Kidney (tissue), 14 donors: Measurements from ENCODE around the gene BRD3OS. TPM values are rescaled to one million over a fixed set of nuclear protein-coding genes. Genes with fewer than 3 reads are reported as not detected.

Source experiments
- DNase-seq, 5 donors: peaks; one replicate each; pipeline ENCODE4 v3.0.0-alpha.2; 2013 to 2020
- FAIRE-seq: peaks from 2 replicates; lab custom pipeline; 2012; peaks lifted over from hg19 to GRCh38; lab: Jason Lieb, UNC
- H3K27ac ChIP-seq, 2 donors: one replicate each; pipeline ENCODE4 v1.7.0; 2013; ENCODE audit warnings: low read depth in 2 of 2, low read length in 2 of 2, inconsistent platforms in 1 of 2
- H3K27me3 ChIP-seq: one replicate; pipeline ENCODE4 v1.7.1; 2013; ENCODE audit warnings: low read length, inconsistent platforms; ENCODE audit not compliant: control insufficient read depth, insufficient read depth
- H3K36me3 ChIP-seq, 3 donors: one replicate each; pipeline versions ENCODE4 v1.7.0 to v1.7.1; 2013; ENCODE audit warnings: low read length in 3 of 3, control low read depth in 1 of 3, inconsistent platforms in 1 of 3; ENCODE audit not compliant: insufficient read depth in 3 of 3, control insufficient read depth in 2 of 3
- H3K4me1 ChIP-seq, 3 donors: one replicate each; pipeline versions ENCODE4 v1.7.0 to v1.7.1; 2013; ENCODE audit warnings: low read length in 3 of 3, inconsistent platforms in 1 of 3, low read depth in 1 of 3; ENCODE audit not compliant: control insufficient read depth in 2 of 3, insufficient read depth in 2 of 3
- H3K4me3 ChIP-seq, 3 donors: one replicate each; pipeline versions ENCODE4 v1.7.0 to v1.8.1; 2013; ENCODE audit warnings: low read length in 3 of 3, control low read depth in 1 of 3, inconsistent platforms in 1 of 3
- H3K9ac ChIP-seq, 3 donors: one replicate each; pipeline versions ENCODE4 v1.7.0 to v1.7.1; 2013; ENCODE audit warnings: low read length in 3 of 3, control low read depth in 1 of 3, inconsistent platforms in 1 of 3
- H3K9me3 ChIP-seq, 3 donors: one replicate each; pipeline versions ENCODE4 v1.7.0 to v1.7.1; 2013; ENCODE audit warnings: low read length in 3 of 3, control low read depth in 1 of 3, inconsistent platforms in 1 of 3; ENCODE audit not compliant: control insufficient read depth in 2 of 3, insufficient read depth in 1 of 3
- intact Hi-C: fragments of 100-400 bp; cut with DNase I; formaldehyde crosslinking; loops from one replicate; pipeline ENCODE4 v1.11.1; 2022
- polyA plus RNA-seq: library from polyadenylated mRNA; stranded (reverse); fragments of 350-450 nt; fragmentation: Illumina TruSeq; extraction: RNeasy Lipid Tissue Mini Kit (QIAGEN cat#74804); gene quantifications from one replicate; pipeline ENCODE4 v1.2.3, GENCODE V29; 2014; ENCODE audit warnings: low read depth, low replicate concordance; ENCODE audit not compliant: insufficient read depth
- total RNA-seq: library from RNA; stranded (reverse); fragmentation: NEBNext Ultra II Directional; extraction: Animal tissue kit (Norgen Biotek cat#: 25700); gene quantifications from one replicate; pipeline ENCODE4 v1.2.1, GENCODE V29; 2021
- TF ChIP-seq, protein P1 (sequence below): IDR thresholded peaks from 3 replicates; pipeline ENCODE4 v1.5.1; 2012; ENCODE audit warnings: mild to moderate bottlenecking, moderate library complexity, borderline replicate concordance; ENCODE audit not compliant: insufficient read depth; ENCODE audit errors: extremely low read depth
- donor health status: control.
- donor health status: control.
- donor health status: control.
- donor health status: control.
- donor health status: control.
- donor health status: DM: yes; HTN: yes; CAD: no.
- donor health status: Normal renal cell carcinoma (clear cell type).

Gene BRD3OS
- total and polyA plus RNA-seq, 2 donors from 2014 or later, result 16.5 to 24.4 TPM

DNA sequence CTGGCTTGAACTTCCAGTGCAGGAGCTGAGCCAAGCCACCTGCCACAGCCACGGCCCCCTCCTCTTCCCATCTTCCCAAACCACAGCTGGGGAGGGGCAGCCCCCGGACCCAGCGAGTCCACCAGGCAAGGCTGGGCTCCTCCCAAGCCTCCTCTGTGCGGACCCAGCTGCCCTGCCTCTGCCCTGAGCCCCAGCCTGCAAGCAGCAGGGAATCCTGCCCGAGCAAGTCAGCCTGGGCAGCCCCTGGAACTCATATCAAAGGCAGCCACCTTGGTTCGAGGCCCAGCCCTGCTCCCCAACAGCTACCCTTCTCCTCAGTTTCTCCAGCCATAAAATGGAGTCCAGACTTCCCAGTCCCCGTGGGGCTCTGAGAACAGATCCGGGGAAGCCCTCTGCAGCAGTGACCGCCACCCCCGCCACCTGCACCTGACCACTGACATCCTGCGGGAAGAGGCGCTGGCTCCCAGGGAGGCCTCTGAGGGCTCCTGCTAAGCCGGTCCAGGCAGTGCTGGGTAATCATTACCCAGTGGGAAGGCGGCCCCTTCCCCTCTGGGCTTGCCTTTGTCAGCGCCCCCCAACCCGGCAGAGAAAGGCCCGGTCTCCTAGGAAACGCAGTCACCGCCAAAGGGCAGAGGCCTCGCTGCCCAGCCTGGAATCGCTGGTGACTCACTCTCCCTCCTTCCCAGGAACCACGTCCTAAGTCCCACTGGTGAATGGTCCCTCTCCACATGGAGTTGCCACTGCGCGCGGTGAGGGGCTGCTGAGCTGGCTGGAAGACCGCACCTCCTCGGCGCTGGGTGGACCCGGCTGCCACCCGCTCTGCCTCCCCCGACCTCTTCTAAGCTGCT lies 34.7 kb upstream of the BRD3OS start:
- Histone ChIP-seq H3K27ac (peak overlapping the region; percentile 88 to 92), H3K9ac (peak overlapping the region in 2 of 3 donors; percentile 55 to 59), H3K4me1 (peaks cover 0 to 28% (median 13%) of the 10 kb centered on the region in 3 donors)

DNA sequence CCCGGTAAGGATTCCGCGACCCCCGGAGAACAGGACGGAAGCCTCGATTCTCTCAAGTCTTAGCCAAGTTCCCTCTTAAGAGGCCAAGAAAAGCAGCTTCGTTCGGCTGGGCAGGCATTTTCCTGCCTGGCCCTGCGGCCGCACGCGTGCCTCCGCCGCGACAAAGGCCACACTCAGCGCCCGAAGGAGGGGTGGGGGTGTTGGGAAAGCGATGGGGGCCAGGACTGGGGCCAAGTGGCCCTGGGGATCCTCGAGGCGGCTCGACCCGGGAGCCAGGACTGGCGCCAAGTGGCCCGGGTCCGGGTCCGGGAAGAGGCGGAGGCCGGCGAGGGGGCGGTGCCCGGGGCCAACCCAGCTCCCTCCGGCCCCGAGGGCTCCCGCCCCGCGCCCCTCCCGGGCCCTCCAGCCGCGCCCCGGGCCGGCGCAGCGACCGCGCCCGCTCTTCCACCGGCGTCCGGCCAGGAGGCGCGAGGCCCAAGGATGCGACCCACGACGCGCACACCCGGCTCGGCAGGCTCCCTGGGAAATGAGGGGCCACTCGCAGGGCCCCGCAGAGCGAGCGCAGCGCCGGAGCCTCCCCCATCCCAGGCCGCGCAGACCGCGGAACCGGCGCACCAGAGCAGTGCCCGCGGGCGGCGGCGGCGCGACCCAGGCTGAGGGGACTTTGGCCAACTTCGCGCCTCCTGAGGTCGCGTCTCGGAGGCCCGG lies 33.9 kb upstream of the BRD3OS start:
- Histone ChIP-seq H3K4me1 (peaks cover 0 to 27% (median 13%) of the 10 kb centered on the region in 3 donors), H3K27me3 (no peaks in the 10 kb centered on the region), H3K9ac (peak overlapping the region in 2 of 3 donors; percentile 55 to 59), H3K4me3 (peak overlapping the region; percentile 57 to 71 (median 61)), H3K36me3 (no peaks in the 10 kb centered on the region), H3K27ac (peak overlapping the region; percentile 88 to 92), H3K9me3 (no peaks in the 10 kb centered on the region)
- FAIRE-seq, result no peak
- TF ChIP-seq, protein P1, sequence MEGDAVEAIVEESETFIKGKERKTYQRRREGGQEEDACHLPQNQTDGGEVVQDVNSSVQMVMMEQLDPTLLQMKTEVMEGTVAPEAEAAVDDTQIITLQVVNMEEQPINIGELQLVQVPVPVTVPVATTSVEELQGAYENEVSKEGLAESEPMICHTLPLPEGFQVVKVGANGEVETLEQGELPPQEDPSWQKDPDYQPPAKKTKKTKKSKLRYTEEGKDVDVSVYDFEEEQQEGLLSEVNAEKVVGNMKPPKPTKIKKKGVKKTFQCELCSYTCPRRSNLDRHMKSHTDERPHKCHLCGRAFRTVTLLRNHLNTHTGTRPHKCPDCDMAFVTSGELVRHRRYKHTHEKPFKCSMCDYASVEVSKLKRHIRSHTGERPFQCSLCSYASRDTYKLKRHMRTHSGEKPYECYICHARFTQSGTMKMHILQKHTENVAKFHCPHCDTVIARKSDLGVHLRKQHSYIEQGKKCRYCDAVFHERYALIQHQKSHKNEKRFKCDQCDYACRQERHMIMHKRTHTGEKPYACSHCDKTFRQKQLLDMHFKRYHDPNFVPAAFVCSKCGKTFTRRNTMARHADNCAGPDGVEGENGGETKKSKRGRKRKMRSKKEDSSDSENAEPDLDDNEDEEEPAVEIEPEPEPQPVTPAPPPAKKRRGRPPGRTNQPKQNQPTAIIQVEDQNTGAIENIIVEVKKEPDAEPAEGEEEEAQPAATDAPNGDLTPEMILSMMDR, result no peak
- intact Hi-C loops, result no loop called here
- DNase-seq, result peak in 2 of 5 donors; percentile 70 to 86

More for the DNA sequence above, 34.7 kb upstream of the BRD3OS start:
- FAIRE-seq (no peak), DNase-seq (peak; percentile 89 to 95 (median 91))
- Histone ChIP-seq H3K4me3 (peak overlapping the region; percentile 57 to 71 (median 61)), H3K27me3 (no peaks in the 10 kb centered on the region), H3K9me3 (no peaks in the 10 kb centered on the region), H3K36me3 (no peaks in the 10 kb centered on the region)
- intact Hi-C loops, result no loop called here
- TF ChIP-seq, protein P1, result no peak

DNA sequence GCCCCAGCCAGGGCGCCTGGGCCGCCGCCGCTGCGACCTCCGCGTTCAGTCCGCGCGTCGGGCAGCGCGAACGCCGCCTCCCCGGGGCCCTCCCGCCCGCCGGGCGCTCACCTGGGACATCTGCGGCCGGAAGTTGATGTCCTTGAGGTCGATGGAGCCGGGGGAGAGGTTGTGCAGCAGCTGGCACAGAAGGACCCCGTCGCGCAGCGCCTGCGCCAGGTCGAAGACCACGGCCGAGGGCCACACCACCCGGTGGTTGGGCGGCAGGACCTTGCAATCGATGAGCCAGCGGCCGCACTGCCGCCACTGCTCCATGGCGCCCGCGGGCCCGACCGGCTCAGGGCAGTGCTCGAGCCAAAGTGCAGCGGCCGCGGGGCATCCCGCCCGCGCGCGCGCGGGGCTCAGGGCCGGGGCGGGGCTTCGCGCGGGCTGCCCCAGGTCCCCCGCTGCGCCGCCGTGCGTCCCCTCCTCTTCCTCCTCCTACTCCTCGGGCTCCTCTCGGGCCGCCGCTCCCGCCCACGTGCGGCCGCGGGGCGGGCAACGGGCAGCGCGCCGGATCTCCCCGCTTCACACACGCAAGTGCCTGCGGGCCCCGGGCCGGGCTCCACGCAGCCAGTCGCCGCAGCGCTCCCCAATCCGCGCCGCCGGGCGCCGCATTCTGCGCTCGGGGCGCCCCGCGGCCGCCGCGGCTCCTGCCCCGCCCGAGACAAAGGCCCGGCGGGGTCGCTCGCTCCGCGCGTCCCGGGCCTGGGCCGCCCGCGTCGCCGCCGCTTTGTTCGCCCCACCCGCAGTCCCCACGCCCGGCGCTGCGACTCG lies 33.1 kb upstream of the BRD3OS start, which contains the start of gene VAV2:
Gene VAV2, minus strand, starts transcription at position 361 of the 816 bp plus-strand sequence. Its CDS starts 46 bp downstream, at position 315.
- no peaks in the 10 kb centered on the region for H3K27me3 ChIP-seq
- no peak for FAIRE-seq
- no peaks in the 10 kb centered on the region for H3K36me3 ChIP-seq
- DNase-seq, result peak; percentile 49 to 92 (median 73)
- H3K9ac ChIP-seq, result peak within 1 kb of the TSS in 2 of 3 donors; percentile 69 to 90
- intact Hi-C loops, result no loop called here
- peak within 1 kb of the TSS; percentile 95 to 96 for H3K27ac ChIP-seq
- TF ChIP-seq, protein P1, result no peak
- peak within 1 kb of the TSS; percentile 57 to 87 (median 61) for H3K4me3 ChIP-seq
- H3K4me1 ChIP-seq, result peaks cover 0 to 27% (median 13%) of the 10 kb centered on the region in 3 donors
- H3K9me3 ChIP-seq, result no peaks in the 10 kb centered on the region
